Amygdala (tissue), 56 donors: Measurements from ENCODE around the gene CAPRIN1.
"Not testable (repeated sequence)": the region's sequence is repeated elsewhere in the genome, so short reads cannot be mapped to it uniquely, and the experiment has no call there.

Experiments
- DNase-seq, 56 donors: peaks; one replicate each; lab custom pipeline; 2025; lab: John Stamatoyannopoulos, UW

CAPRIN1 gene

DNA sequence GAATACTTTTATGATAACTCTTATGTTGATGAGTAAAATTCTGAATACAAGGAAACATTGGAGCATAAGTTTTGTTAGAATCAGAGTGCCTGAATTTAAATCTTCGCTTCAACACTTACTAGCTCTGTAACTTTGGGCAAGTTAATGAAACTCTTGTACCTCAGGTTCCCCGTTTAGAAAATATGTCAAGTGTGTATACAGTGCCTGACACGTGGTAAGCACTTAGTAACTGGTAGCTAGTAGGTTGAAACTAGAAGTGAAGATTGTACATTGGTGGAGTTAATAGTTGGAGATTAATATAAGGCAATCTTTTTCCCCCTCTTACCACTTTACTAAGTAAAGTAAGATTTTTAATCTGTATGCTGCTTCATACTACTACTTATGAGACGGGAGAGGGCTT lies 29.1 kb downstream of the CAPRIN1 start:
- no peak for DNase-seq

DNA sequence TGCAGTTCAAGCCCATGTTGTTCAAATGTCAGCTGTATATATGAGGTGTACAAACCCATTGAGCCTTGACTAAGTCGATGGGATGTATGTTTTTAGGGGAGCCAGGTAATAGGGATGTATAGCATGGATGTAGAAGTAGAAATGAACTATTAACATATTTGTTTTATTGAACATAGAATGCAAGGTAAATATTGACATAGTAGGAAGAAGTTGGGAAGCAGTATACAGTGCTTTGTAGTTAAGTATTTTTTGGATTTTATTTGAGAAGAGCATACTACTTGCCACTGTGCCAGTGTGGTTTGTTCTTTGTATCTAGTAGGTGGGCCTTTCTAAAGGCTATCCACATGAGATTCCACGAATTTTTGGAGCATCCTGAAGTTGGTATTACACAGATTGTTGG lies 33.1 kb downstream of the CAPRIN1 start:
- DNase-seq, result no peak

DNA sequence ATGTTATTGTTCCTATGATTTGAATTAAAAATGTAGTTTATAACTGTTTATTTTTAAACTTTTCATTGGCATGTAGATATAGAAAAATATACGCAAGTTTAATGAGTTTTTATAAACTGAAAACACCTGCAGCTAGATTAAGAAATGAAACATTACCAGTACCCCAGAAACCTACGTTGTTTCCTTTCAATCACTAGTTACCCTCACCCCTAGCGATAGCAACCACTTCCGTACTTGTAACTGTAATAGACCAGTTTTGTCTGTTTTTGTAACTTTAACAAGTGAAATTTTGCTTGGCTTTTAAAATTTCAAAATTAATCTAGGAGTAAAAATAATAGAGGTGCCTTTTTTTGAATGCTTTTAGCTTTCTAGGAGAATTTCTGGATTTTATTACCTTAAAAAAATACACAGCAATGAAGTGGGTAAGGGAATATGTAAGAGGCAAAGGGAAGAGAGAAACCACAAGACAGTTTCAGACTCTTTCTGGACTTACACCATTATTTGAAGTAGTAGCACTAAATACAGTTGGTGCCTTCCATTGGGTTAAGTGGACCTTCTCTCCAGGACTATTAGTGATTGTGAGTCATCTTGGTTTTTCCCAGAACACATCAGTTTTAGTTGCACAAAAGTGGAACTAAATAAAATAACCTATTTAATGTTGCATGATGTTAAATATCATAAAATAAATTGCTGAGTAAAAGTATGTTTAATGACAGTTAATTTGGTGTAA lies 35.2 kb downstream of the CAPRIN1 start:
- DNase-seq, result no peak

GRCh38 chr11:34091825-34092224 lies 40.3 kb downstream of the CAPRIN1 start:
- DNase-seq, result no peak

DNA sequence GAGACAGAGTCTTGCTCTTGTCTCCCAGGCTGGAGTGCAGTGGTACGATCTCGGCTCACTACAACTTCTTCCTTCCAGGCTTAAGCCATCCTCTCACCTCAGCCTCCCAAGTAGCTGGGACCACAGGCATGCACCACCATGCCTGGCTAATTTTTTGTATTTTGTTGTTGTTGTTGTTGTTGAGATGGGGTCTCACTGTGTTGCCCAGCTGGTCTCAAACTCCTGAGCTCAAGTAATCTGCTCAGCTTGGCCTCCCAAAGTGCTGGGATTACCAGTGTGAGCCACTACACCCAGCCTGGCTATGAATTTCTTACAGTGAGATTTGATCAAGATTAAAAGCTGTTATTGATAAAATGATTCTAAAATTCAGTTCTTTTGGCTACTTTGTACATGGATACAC lies 43.4 kb downstream of the CAPRIN1 start:
- DNase-seq, result not testable (repeated sequence)

DNA sequence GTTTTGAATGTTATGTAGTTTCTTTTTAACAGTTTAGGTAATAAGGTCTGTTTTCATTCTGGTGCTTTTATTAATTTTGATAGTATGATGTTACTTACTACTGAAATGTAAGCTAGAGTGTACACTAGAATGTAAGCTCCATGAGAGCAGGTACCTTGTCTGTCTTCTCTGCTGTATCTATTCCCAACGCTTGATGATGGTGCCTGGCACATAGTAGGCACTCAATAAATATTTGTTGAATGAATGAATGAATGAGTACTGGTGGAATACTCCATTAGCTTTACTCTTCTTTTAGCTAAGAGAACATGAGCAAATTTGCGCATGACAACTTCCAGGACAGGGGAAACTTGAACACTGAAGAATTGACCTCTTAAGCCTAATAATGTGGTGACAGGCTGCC lies 47.3 kb downstream of the CAPRIN1 start:
- no peak for DNase-seq

DNA sequence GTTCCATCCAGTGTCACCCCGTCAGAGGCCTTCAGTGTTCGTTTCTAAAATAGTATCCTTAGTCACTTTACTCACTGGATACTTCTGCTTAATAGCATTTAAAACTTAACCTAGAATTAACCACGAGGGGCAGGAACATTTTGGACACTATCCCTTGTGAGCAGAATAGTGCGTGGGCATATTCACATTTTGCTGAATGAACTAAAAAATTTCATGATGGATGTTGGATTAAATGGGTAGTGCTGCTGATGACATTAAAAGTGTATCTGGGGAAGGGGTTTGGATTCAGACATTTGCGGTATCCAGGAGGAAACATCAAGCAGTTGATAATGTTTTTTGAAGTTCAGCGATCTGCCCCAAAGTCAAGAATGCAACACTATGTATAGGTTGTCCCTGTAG lies 53.1 kb downstream of the CAPRIN1 start:
- DNase-seq, result no peak

- DNase-seq, result peak; percentile 70 to 97 (median 89)
Measured at GRCh38 chr11:34105079-34105956, 53.8 kb downstream of the CAPRIN1 start, which contains the start of gene NAT10. Gene NAT10 (plus strand): TSS chr11:34105629. CDS start chr11:34108226, 2,597 bp downstream.

GRCh38 chr11:34105957-34106504 lies 54.5 kb downstream of the CAPRIN1 start:
- DNase-seq, result peak in 4 of 56 donors; percentile 50 to 65 (median 53)

DNA sequence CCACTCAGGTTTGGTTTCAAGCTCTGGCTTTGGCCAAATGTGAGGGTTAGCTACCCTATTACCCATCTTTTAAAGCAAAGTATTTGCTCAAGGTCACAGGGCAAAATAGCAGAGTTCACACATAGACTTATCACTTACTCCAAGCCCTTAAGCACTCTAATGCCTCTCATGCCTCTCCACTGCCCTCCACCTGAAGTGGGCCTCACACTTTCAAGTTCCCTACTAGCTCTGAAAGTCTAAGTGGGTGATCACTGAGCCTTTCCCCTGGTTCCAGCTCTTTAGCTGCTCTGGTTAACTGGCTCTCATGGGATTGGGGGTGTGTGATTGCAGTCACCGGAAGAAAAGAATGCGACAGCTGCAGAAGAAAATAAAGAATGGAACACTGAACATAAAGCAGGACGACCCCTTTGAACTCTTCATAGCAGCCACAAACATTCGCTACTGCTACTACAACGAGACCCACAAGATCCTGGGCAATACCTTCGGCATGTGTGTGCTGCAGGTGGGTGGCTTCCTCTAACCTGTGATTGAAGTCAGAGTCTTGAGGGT lies 60.3 kb downstream of the CAPRIN1 start:
- DNase-seq, result no peak

DNA sequence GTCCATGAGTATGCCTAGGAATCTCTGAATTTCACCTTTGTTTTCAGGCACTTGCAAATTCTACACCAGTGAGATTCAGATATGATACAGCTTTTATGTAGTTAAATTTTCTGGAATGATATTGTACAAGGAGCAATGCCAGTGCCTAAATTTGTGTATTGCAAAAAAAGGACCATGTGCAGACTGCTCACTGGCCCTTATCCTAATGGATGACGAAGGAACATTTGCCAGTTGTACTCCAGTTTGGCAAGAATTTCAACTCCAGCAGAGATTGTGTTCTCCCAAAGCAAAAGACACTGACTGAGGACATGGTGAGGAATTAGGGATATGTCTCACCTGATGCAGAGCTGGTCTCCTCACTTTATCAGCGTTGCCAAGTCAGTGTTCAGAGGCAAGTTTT lies 62.5 kb downstream of the CAPRIN1 start:
- no peak for DNase-seq

GRCh38 chr11:34114471-34114870 lies 62.9 kb downstream of the CAPRIN1 start:
- no peak for DNase-seq

DNA sequence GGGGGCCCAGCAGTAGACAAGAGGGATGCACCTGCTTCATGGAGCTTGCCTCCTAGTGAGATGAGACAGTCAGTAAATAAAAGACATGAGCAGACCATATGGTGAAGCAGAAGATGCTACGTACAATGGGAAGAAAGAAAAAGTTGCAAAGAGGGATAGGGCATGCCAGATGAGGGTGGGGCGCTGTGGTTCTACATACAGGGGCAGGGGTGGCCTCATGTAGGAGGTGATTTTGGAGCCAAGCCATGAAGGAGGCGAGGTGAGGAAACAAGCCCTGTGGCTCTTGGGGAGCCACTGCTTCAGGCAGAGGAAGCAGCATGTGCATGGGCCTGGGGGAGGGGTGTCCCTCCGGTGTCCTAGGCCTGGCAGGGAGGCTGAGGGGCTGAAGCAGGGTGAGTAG lies 69.1 kb downstream of the CAPRIN1 start:
- DNase-seq, result no peak

GRCh38 chr11:34124885-34125668 lies 73.5 kb downstream of the CAPRIN1 start:
- no peak for DNase-seq

DNA sequence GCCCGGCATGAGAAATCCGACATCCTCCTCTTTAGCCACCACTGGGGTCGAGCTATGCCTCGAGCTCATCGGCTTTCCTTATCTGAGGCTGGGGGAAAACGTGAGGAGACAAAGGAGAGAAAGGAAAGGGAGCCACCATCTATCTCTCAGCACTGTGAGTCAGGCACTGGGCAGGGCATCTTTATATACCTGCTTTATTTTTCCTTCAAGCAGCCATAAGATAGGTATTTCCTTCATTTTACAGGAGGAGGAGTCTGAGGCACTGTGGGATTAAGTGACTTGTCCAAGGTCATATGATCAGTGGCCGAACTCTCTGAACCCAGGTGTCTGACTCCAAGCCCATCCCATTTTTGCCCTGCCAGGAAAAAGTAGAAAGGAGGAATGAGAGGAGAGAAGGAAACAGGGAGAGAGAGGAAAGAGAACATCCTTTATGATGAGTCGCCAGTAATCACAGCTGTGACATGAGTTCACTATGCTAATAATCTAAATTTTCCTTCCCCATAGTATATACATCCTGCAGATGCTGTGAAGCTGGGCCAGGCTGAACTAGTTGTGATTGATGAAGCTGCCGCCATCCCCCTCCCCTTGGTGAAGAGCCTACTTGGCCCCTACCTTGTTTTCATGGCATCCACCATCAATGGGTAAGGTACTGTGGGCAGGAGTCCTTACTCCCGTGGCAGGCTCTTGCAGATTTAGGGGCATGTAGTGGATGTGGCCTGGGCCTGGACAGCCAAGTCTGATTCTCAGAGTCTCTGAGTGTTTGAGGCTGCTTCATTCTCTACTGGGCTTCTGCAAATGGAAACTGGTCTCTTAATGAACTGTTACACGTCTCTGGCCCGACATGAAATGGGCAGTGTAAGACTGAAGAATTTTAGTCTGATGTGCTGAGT lies 75.7 kb downstream of the CAPRIN1 start:
- no peak for DNase-seq

DNA sequence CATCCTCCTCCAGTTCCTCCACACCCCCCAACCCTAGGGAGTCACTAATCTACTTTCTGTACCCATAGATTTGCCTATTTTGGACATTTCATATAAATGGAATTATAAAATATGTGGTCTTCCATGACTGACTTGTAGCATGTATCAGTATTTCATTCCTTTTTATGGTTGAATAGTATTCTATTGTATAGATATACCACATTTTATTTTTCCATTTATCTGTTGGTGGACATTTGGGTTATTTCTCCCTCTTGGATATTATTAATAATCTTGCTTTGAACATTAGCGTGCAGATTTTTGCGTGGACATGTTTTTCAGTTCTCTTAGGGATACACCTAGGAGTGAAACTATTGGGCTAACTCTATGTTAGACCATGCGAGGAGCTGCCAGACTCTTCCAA lies 77.3 kb downstream of the CAPRIN1 start:
- no peak for DNase-seq

GRCh38 chr11:34132261-34132965 lies 80.9 kb downstream of the CAPRIN1 start:
- no peak for DNase-seq

DNA sequence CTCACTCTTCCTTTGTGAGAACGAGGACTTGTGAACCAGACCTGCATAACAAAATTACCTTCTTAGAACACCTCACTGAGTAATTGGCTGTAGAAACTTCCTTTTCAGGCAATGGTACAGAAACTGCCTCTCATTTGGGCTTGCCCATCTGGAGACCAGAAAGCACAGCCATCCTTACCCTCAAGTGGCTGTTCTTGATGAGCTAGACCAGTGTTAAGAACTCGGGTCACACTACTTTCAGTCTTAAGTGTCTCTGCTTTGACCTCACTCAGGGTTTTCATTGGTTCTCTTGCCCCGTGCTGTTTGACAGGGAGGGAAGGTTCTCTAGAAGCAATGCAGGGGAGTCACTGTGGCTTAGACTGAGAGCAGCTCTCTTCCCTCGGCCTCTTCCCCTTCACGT lies 83.2 kb downstream of the CAPRIN1 start:
- no peak for DNase-seq

DNA sequence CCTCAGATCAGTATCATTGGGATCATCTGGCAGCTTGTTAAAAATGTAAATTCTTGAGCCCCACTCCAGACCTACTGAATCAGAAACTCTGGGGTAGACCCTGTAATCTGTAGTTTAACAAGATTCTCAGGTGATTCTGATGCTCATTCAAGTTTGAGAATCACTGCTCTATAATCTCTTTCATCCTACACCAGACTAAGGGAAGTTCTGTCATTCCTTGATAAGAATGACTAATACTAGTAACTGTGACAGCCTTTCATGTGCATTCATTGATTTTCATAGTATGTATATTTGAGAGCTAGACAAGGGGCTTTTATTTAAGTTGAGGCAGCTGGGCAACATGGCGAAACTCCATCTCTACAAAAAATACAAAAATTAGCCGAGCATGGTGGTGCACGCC lies 83.9 kb downstream of the CAPRIN1 start:
- DNase-seq, result no peak
